HFFc6 (cell line): Measurements from ENCODE around the gene CLIC5. TPM values are rescaled to one million over a fixed set of nuclear protein-coding genes. Genes with fewer than 3 reads are reported as not detected.

Experiments used
- DNase-seq: peaks from one replicate; pipeline ENCODE4 v3.0.0-alpha.2; 2018
- H3K27ac Mint-ChIP-seq: 2 replicates; pipeline ENCODE4 v1.8.0; 2020; ENCODE audit warnings: mild to moderate bottlenecking, mixed read lengths
- H3K27me3 Mint-ChIP-seq: 2 replicates; pipeline ENCODE4 v1.8.0; 2021; ENCODE audit warnings: mild to moderate bottlenecking, moderate library complexity, mixed read lengths; ENCODE audit not compliant: insufficient read depth
- H3K36me3 Mint-ChIP-seq: 2 replicates; pipeline ENCODE4 v1.8.0; 2021; ENCODE audit warnings: low read depth, mixed read lengths
- H3K4me1 Mint-ChIP-seq: 2 replicates; pipeline ENCODE4 v1.8.0; 2020; ENCODE audit warnings: low read depth, mixed read lengths
- H3K4me3 Mint-ChIP-seq: 2 replicates; pipeline ENCODE4 v1.8.0; 2020; ENCODE audit warnings: mild to moderate bottlenecking, moderate library complexity, mixed read lengths
- H3K9me3 Mint-ChIP-seq: 2 replicates; pipeline ENCODE4 v1.8.0; 2020; ENCODE audit warnings: mild to moderate bottlenecking, mixed read lengths
- total RNA-seq, 6 experiments: library from RNA; stranded (reverse); fragmentation: NEBNext Ultra II Directional; extraction: Animal tissue kit (Norgen Biotek cat#: 25700); gene quantifications; 2 replicates in 1 of 6; 3 replicates in 5 of 6; pipeline ENCODE4 v1.2.3, GENCODE V29; 2021
- TF ChIP-seq, protein P1 (sequence below): fragments of 200-600 bp; sonication (generic); IDR thresholded peaks from 2 replicates; pipeline ENCODE4 v1.5.0; 2021; ENCODE audit warnings: antibody characterized with exemption, mild to moderate bottlenecking

Gene CLIC5
- total RNA-seq, 6 experiments from 2014 or later = not detected

DNA sequence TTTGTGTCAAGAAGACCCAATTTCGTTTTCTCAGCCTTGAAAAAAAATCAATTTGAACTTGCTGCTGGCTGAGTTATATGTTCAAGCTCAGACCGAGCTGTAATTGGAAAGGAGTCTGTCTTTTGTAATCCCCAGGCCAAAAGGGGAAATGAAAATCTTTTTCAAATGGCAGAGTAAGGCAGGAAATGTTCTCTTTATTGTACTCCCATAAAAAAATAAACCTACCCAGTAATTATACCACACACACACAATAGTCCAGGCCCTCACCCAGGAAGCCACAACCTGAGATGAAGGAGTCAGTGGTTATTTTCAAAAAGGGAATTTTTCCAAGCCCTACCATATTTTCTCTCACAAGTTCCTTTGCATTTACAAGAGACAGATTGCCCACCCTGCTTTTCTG lies 45.3 kb downstream of the CLIC5 start:
- Mint-ChIP-seq H3K27ac (no peak overlapping the region), H3K4me3 (no peak overlapping the region), H3K36me3 (no peaks in the 10 kb centered on the region), H3K27me3 (peaks cover 2% of the 10 kb centered on the region; the same call in 1 of the 2 replicates), H3K9me3 (peaks cover 4% of the 10 kb centered on the region; the same call in 1 of the 2 replicates), H3K4me1 (peaks cover 14% of the 10 kb centered on the region)
- TF ChIP-seq, protein P1, sequence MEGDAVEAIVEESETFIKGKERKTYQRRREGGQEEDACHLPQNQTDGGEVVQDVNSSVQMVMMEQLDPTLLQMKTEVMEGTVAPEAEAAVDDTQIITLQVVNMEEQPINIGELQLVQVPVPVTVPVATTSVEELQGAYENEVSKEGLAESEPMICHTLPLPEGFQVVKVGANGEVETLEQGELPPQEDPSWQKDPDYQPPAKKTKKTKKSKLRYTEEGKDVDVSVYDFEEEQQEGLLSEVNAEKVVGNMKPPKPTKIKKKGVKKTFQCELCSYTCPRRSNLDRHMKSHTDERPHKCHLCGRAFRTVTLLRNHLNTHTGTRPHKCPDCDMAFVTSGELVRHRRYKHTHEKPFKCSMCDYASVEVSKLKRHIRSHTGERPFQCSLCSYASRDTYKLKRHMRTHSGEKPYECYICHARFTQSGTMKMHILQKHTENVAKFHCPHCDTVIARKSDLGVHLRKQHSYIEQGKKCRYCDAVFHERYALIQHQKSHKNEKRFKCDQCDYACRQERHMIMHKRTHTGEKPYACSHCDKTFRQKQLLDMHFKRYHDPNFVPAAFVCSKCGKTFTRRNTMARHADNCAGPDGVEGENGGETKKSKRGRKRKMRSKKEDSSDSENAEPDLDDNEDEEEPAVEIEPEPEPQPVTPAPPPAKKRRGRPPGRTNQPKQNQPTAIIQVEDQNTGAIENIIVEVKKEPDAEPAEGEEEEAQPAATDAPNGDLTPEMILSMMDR = no peak
- no peak for DNase-seq

DNA sequence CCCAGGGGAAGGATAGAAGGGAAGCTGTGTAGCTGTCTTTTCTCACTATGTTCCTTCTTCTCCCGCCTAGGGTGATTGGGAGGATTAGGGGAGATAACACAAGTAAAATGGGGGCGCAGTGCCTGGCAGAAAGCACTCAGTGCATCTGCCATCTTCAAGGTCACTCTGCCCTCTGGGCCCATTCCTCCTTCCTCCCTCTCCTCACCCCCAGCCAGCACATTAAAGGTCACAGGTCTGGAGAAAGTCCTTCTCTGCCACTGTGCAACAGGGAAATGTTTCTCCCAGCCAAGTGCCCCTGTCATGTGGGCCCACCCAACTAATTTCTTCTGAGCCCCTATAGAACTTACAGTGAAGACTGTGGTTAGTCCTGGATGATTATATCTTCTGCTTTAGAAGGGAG lies 45.8 kb downstream of the CLIC5 start:
- Mint-ChIP-seq H3K9me3 (peaks cover 2% of the 10 kb centered on the region; the same call in 1 of the 2 replicates), H3K36me3 (no peaks in the 10 kb centered on the region), H3K4me3 (no peak overlapping the region), H3K4me1 (peaks cover 18% of the 10 kb centered on the region), H3K27me3 (peaks cover 2% of the 10 kb centered on the region; the same call in 1 of the 2 replicates), H3K27ac (no peak overlapping the region)
- TF ChIP-seq, protein P1 = no peak
- no peak for DNase-seq

DNA sequence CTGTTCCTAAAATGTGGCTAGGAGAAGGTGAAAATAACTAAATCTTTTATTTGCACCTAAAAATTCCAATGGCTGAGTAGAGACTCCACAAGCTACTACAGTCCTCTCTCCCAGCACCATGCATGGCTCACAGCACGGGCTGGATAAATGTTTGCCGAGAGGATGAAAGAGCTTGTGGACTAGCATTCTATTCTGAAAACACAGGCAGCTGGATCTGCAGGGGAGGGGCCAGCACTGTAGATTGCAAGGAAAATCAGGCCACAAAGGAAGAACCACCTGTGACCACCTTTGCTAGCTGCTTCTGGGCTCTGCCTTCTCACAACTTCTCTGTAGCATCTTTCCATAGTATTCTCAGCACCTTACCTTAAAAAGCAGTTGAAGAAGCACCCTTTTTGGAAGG lies 46.6 kb downstream of the CLIC5 start:
- Mint-ChIP-seq H3K4me1 (peaks cover 19% of the 10 kb centered on the region), H3K27ac (no peak overlapping the region), H3K36me3 (no peaks in the 10 kb centered on the region), H3K27me3 (peaks cover 2% of the 10 kb centered on the region; the same call in 1 of the 2 replicates), H3K9me3 (no peaks in the 10 kb centered on the region), H3K4me3 (no peak overlapping the region)
- TF ChIP-seq, protein P1 = no peak
- no peak for DNase-seq

DNA sequence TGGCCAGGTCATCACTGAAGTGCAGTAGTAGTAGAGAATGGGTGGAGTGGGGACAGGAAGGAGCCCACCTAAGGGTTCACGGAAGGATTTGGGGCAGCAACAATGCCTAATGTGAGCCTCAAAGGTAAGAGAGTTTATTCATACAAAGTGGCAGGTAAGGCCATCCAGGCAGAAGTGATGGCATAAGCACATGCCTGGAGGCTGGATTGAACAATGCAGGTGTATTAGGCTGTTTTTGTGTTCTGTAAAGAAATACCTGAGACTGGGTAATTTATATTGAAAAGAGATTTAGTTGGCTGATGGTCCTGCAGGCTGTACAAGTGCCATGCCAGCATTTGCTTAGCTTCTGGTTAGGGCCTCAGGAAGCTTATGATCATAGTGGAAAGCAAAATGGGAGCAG lies 48.3 kb downstream of the CLIC5 start:
- TF ChIP-seq, protein P1 = no peak
- Mint-ChIP-seq H3K4me3 (no peak overlapping the region), H3K4me1 (peaks cover 19% of the 10 kb centered on the region), H3K27me3 (peaks cover 4% of the 10 kb centered on the region), H3K27ac (no peak overlapping the region), H3K36me3 (no peaks in the 10 kb centered on the region), H3K9me3 (no peaks in the 10 kb centered on the region; the same call in 1 of the 2 replicates)
- no peak for DNase-seq

DNA sequence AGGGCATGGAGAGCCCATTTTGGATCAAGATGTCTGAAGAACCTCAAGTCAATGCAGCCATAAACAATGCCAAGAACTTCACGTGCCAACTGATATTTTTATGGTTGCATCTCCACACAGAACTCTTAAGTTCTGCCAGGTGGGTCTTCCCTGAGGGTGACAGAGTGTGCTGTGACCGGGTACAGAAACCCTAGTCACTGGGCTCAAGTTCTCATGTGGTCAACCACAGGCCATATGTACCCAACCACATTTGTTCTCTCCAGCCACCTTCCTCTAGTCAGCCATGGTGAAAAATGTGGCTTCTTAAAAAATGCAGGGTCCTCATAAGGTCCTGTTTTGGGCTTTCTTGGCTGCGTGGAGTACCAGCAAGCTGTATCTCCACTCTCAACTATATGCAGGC lies 48.9 kb downstream of the CLIC5 start:
- Mint-ChIP-seq H3K9me3 (no peaks in the 10 kb centered on the region; the same call in 1 of the 2 replicates), H3K36me3 (no peaks in the 10 kb centered on the region), H3K27ac (no peak overlapping the region), H3K4me1 (peaks cover 19% of the 10 kb centered on the region), H3K4me3 (no peak overlapping the region), H3K27me3 (peaks cover 4% of the 10 kb centered on the region)
- no peak for DNase-seq
- TF ChIP-seq, protein P1 = no peak

DNA sequence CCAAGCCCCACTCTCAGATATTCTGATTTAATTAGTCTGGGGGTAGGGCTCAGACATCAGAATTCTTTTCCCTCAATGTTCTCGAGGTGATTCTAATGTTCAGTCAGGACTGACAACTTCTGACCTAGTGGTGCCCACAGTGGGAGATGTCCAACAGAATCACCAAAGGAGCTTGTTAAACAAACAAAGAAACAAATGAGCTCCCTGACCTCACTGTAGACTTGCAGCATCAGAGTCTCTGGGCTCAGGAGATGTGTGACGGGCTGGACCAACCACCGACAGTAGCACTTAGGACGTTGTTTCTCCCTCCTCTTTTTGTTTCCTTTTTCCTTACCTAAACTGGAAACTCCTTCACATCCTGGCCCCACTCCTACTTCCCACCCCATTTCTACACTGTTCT lies 49.3 kb downstream of the CLIC5 start:
- H3K27ac Mint-ChIP-seq = no peak overlapping the region
- H3K9me3 Mint-ChIP-seq = no peaks in the 10 kb centered on the region; the same call in 1 of the 2 replicates
- TF ChIP-seq, protein P1 = no peak
- DNase-seq = no peak
- H3K4me1 Mint-ChIP-seq = peaks cover 19% of the 10 kb centered on the region
- no peak overlapping the region for H3K4me3 Mint-ChIP-seq
- H3K27me3 Mint-ChIP-seq = peaks cover 4% of the 10 kb centered on the region
- no peaks in the 10 kb centered on the region for H3K36me3 Mint-ChIP-seq
